PC-3 (cell line): ENCODE results near the gene C3orf85. TPM values are rescaled to one million over a fixed set of nuclear protein-coding genes. Genes with fewer than 3 reads are reported as not detected.

ENCODE experiments used
- ATAC-seq: fragments of 200-7000 bp; cut with Tn5 transposase; 2 replicates; pipeline ENCODE4 v1.9.1; 2020; ENCODE audit warnings: mild to moderate bottlenecking, moderate library complexity
- BruUV-seq: library from RNA; stranded (reverse); fragments of 400-500 nt; replicated peaks from 2 replicates; lab custom pipeline; 2021; lab: Mats Ljungman, UMichigan
- CTCF ChIA-PET: fragments of 300-600 bp; sonication (Branson Sonifier 250); formaldehyde crosslinking; loops from one replicate; lab custom pipeline; 2022; ENCODE audit warnings: antibody characterized with exemption; lab: Charles Lee
- POLR2A ChIA-PET: fragments of 300-600 bp; sonication (Branson Sonifier 250); formaldehyde crosslinking; loops from one replicate; lab custom pipeline; 2022; ENCODE audit warnings: antibody characterized with exemption; ENCODE audit not compliant: unreplicated experiment; lab: Charles Lee
- DNase-seq: peaks from one replicate; pipeline ENCODE4 v3.0.0-alpha.2; 2015
- H2AFZ ChIP-seq: fragments of 300-600 bp; sonication (generic); 2 replicates; pipeline ENCODE4 v1.6.0; 2016; ENCODE audit warnings: antibody characterized with exemption, low read length
- H3F3A ChIP-seq: fragments of 300-600 bp; sonication (generic); one replicate; pipeline ENCODE4 v1.6.0; 2017; ENCODE audit warnings: antibody characterized with exemption, low read length, control low read depth, mild to moderate bottlenecking; ENCODE audit not compliant: unreplicated experiment
- H3K27ac ChIP-seq: fragments of 300-600 bp; sonication (generic); 2 replicates; pipeline ENCODE4 v1.5.1; 2016; ENCODE audit warnings: mild to moderate bottlenecking, low read length
- H3K27me3 ChIP-seq: fragments of 300-600 bp; sonication (generic); 2 replicates; pipeline ENCODE4 v1.6.1; 2016; ENCODE audit warnings: low read length, mixed read lengths
- H3K36me3 ChIP-seq: fragments of 300-600 bp; sonication (generic); 2 replicates; pipeline ENCODE4 v1.6.1; 2016; ENCODE audit warnings: low read depth, mixed run types, low read length, mixed read lengths
- H3K4me1 ChIP-seq: fragments of 300-600 bp; sonication (generic); 2 replicates; pipeline ENCODE4 v1.5.1; 2016; ENCODE audit warnings: low read length; ENCODE audit not compliant: insufficient read depth
- H3K4me2 ChIP-seq: fragments of 300-600 bp; sonication (generic); 2 replicates; pipeline ENCODE4 v1.6.0; 2016; ENCODE audit warnings: low read length
- H3K4me3 ChIP-seq: fragments of 300-600 bp; sonication (generic); 2 replicates; pipeline ENCODE4 v1.5.1; 2016; ENCODE audit warnings: mild to moderate bottlenecking, low read length, mixed read lengths
- H3K79me2 ChIP-seq: fragments of 300-600 bp; sonication (generic); 2 replicates; pipeline ENCODE4 v1.6.1; 2017; ENCODE audit warnings: low read length, mixed read lengths
- H3K9ac ChIP-seq: fragments of 300-600 bp; sonication (generic); 2 replicates; pipeline ENCODE4 v1.6.0; 2016; ENCODE audit warnings: mild to moderate bottlenecking, low read length
- H3K9me2 ChIP-seq: fragments of 300-600 bp; sonication (generic); replicated peaks from 2 replicates; pipeline ENCODE4 v1.6.1; 2016; ENCODE audit warnings: mixed run types, low read length, mixed read lengths
- H3K9me3 ChIP-seq: fragments of 300-600 bp; sonication (generic); 2 replicates; pipeline ENCODE4 v1.6.1; 2016; ENCODE audit warnings: low read length, mixed read lengths
- H4K20me1 ChIP-seq: fragments of 300-600 bp; sonication (generic); 2 replicates; pipeline ENCODE4 v1.6.1; 2016; ENCODE audit warnings: low read length, mixed read lengths
- EZH2 ChIP-seq: fragments of 300-600 bp; sonication (generic); IDR thresholded peaks from one replicate; pipeline ENCODE4 v1.6.1; 2017; ENCODE audit warnings: antibody characterized with exemption, mild to moderate bottlenecking, low read length; ENCODE audit not compliant: unreplicated experiment
- EZH2phosphoT487 ChIP-seq: fragments of 300-600 bp; sonication (generic); IDR thresholded peaks from 2 replicates; pipeline ENCODE4 v1.6.1; 2018; ENCODE audit warnings: mild to moderate bottlenecking, antibody characterized with exemption, low read length, borderline replicate concordance
- intact Hi-C: fragments of 100-400 bp; cut with micrococcal nuclease; formaldehyde crosslinking; loops from 2 replicates; pipeline ENCODE4 v1.9.0; 2023
- total RNA-seq: library from RNA; depleted of rRNA; stranded (reverse); fragments of >200 nt; gene quantifications from 2 replicates; pipeline ENCODE4 v1.2.3, GENCODE V29; 2014
- TF ChIP-seq, protein P1 (sequence below): fragments of 300-600 bp; sonication (generic); conservative IDR thresholded peaks from 2 replicates; pipeline ENCODE4 v1.5.1; 2017; ENCODE audit warnings: antibody characterized with exemption, low read depth, mild to moderate bottlenecking, low read length

Gene C3orf85
- total RNA-seq, 1 experiment from 2014 or later = not detected

DNA sequence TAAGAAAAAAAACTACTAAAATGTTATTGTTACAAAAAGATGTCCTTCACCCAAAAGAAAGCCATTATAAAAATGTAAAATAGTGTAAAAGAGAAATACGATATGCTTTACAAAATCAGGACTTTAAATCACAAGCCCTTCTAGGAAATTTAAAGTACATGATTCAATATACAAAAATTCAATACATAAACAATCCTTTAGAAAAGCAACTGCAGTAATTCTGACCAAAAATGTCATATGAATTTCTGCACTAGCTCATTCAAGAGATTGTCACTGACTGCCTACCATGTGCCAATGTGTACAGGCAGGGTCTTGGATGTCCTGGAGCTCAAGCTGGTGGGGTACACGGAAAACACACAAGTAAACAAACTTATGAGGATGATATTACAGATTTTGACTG, 21.1 kb upstream of the C3orf85 start:
- CTCF ChIA-PET = no interaction called here
- no peak overlapping the region for H3K9ac ChIP-seq
- no peaks in the 10 kb centered on the region for H3F3A ChIP-seq
- peaks cover 31% of the 10 kb centered on the region; the same call in 1 of the 2 replicates for H3K27me3 ChIP-seq
- intact Hi-C loops = no loop called here
- no peak overlapping the region for H2AFZ ChIP-seq
- POLR2A ChIA-PET = no interaction called here
- no peaks in the 10 kb centered on the region for H3K9me3 ChIP-seq
- no peaks in the 10 kb centered on the region for H3K79me2 ChIP-seq
- no peak overlapping the region for H3K4me3 ChIP-seq
- TF ChIP-seq, protein P1, sequence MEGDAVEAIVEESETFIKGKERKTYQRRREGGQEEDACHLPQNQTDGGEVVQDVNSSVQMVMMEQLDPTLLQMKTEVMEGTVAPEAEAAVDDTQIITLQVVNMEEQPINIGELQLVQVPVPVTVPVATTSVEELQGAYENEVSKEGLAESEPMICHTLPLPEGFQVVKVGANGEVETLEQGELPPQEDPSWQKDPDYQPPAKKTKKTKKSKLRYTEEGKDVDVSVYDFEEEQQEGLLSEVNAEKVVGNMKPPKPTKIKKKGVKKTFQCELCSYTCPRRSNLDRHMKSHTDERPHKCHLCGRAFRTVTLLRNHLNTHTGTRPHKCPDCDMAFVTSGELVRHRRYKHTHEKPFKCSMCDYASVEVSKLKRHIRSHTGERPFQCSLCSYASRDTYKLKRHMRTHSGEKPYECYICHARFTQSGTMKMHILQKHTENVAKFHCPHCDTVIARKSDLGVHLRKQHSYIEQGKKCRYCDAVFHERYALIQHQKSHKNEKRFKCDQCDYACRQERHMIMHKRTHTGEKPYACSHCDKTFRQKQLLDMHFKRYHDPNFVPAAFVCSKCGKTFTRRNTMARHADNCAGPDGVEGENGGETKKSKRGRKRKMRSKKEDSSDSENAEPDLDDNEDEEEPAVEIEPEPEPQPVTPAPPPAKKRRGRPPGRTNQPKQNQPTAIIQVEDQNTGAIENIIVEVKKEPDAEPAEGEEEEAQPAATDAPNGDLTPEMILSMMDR = no peak
- TF ChIP-seq EZH2phosphoT487 = no peak
- TF ChIP-seq EZH2 = no peak
- H3K9me2 ChIP-seq = no peaks in the 10 kb centered on the region
- no peaks in the 10 kb centered on the region for H3K4me1 ChIP-seq
- H3K36me3 ChIP-seq = no peaks in the 10 kb centered on the region
- DNase-seq (no peak), ATAC-seq (no peak)
- no peak overlapping the region for H3K4me2 ChIP-seq
- BruUV-seq = no TSS peak
- no peaks in the 10 kb centered on the region for H4K20me1 ChIP-seq
- no peak overlapping the region for H3K27ac ChIP-seq

DNA sequence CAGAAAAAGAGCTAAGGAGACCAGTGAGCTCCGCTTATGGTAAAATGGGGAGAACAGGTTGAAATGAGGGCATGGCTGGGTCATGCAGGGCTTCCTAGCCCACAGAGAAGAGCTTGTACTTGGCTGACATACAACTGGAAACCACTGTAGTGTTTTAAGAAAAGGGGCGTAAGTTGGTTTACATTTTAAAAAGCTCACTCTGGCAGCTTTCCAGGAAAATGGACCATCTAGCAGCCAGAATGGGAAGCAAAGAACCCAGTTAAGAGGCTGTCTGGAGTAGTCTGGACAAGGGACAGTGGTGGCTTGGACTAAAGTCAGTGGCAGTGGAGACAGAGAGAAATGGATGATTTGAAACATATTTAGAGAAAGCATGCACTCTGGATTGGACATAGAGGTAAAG, 20.5 kb upstream of the C3orf85 start:
- intact Hi-C loops = no loop called here
- POLR2A ChIA-PET = no interaction called here
- peaks cover 31% of the 10 kb centered on the region; the same call in 1 of the 2 replicates for H3K27me3 ChIP-seq
- no peak overlapping the region for H2AFZ ChIP-seq
- ATAC-seq (no peak), DNase-seq (no peak)
- TF ChIP-seq, protein P1 = no peak
- BruUV-seq = no TSS peak
- H3K4me2 ChIP-seq = no peak overlapping the region
- CTCF ChIA-PET = no interaction called here
- no peaks in the 10 kb centered on the region for H3K79me2 ChIP-seq
- no peaks in the 10 kb centered on the region for H3K9me2 ChIP-seq
- no peaks in the 10 kb centered on the region for H4K20me1 ChIP-seq
- no peaks in the 10 kb centered on the region for H3F3A ChIP-seq
- H3K27ac ChIP-seq = no peak overlapping the region
- no peaks in the 10 kb centered on the region for H3K36me3 ChIP-seq
- no peak overlapping the region for H3K9ac ChIP-seq
- no peaks in the 10 kb centered on the region for H3K9me3 ChIP-seq
- no peak overlapping the region for H3K4me3 ChIP-seq
- H3K4me1 ChIP-seq = peaks cover under 1% of the 10 kb centered on the region; the same call in 1 of the 2 replicates

DNA sequence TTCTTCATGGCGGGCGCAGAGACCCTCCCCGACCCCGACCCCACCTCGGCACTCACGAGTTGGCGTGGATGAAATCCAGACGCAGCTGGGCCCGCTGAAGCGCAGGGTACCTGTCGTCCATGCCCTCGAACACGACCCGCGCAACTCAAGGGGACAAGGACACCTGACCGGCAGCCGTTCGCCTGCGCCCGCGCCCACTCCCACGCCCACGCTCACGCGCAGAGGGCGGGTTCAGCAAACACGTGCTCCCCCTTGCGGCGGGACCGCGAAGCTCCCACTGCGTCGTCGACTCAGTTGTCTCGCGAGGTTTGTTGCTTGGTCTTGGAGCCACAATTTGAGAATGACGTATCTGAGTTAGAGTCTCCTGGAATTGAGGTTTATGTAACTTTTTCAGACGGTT, 18.6 kb upstream of the C3orf85 start, which contains the start of gene MORC1:
TSS of gene MORC1 (minus strand) at position 196 of the 400 bp plus-strand sequence. CDS start at position 121, 75 bp downstream.
- intact Hi-C loops = no loop called here
- no peaks in the 10 kb centered on the region for H3K79me2 ChIP-seq
- no peaks in the 10 kb centered on the region for H3F3A ChIP-seq
- H3K36me3 ChIP-seq = no peaks in the 10 kb centered on the region
- H3K9me3 ChIP-seq = no peaks in the 10 kb centered on the region
- no peak within 1 kb of the TSS for H3K4me2 ChIP-seq
- no peak for ATAC-seq
- TF ChIP-seq EZH2phosphoT487 = no peak
- TF ChIP-seq, protein P1 = no peak
- no peak for TF ChIP-seq EZH2
- H3K27me3 ChIP-seq = peaks cover 19% of the 10 kb centered on the region; the same call in 1 of the 2 replicates
- H3K27ac ChIP-seq = no peak within 1 kb of the TSS
- DNase-seq = no peak
- no TSS peak for BruUV-seq
- no peak within 1 kb of the TSS for H3K4me3 ChIP-seq
- POLR2A ChIA-PET = no interaction called here
- no peaks in the 10 kb centered on the region for H3K9me2 ChIP-seq
- H2AFZ ChIP-seq = no peak within 1 kb of the TSS
- no peaks in the 10 kb centered on the region for H4K20me1 ChIP-seq
- H3K4me1 ChIP-seq = peaks cover 14% of the 10 kb centered on the region; the same call in 1 of the 2 replicates
- H3K9ac ChIP-seq = no peak within 1 kb of the TSS
- CTCF ChIA-PET = no interaction called here
